DMS153 (cell line): ENCODE data around the gene LPGAT1.
A peak's percentile ranks its signal among the peaks of the same experiment; 100 is the strongest.
"Not testable (repeated sequence)": the region's sequence is repeated elsewhere in the genome, so short reads cannot be mapped to it uniquely, and the experiment has no call there.

Source experiments
- DNase-seq: peaks from one replicate; lab custom pipeline; 2025; lab: John Stamatoyannopoulos, UW

The LPGAT1 gene, protein sequence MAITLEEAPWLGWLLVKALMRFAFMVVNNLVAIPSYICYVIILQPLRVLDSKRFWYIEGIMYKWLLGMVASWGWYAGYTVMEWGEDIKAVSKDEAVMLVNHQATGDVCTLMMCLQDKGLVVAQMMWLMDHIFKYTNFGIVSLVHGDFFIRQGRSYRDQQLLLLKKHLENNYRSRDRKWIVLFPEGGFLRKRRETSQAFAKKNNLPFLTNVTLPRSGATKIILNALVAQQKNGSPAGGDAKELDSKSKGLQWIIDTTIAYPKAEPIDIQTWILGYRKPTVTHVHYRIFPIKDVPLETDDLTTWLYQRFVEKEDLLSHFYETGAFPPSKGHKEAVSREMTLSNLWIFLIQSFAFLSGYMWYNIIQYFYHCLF

GRCh38 chr1:211830328-211831142 lies at the start of gene LPGAT1:
LPGAT1 (minus strand) TSS chr1:211830763; CDS start chr1:211829296, 1,467 bp downstream.
- peak; percentile 68 for DNase-seq

- no peak for DNase-seq
Observed at GRCh38 chr1:211879475-211879874, 48.9 kb upstream of the LPGAT1 start.

DNA sequence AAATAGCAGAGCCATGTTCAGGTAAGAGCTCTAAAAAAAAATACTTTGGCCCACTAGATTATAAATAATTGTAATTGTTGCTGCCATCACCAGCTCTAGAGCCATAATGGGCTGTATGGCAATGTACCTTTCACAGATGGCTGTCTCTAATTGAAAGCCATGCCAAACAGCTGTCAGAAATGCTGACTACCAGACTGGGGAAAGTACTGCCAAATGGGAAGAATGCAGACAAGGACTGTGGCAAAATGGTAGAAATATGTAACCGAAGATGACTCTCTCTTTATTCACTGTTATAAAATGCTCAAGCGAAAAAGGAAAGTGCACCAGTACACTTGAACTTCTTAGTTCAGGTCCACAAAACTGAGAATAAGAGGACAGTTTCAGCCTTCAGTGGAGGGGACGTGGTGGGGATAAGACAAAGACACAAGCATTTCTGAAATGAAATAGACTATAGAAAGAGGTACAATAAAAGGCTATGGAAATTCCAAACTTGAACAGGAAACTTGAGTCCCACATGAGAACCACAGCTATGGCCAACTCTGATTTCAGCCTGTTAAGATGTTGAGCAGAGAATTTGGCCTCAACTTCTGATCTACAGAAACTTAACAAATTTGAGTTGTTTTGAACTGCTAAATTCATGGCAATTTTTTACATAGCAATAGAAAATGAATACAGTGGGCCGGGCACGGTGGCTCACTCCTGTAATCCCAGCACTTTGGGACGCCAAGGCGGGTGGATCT lies 46.5 kb upstream of the LPGAT1 start:
- DNase-seq, result no peak

DNA sequence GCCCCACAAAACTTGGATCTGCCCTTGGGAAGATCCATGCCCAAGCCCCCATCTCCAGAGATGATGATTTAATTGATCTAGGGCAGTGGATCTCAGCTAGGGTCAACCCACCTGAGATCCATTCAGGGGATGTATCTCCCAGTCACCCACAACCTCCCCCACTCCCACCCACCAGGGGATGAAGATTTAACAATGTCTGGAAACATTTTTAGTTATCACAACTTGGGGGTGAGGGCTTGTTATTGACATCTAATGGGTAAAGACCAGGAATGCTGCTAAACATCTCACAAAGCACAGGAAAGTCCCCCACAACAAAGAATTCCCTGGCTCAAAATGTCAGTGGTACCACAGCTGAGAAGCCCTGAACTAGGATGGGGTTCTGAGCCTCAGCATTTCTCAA lies 45.0 kb upstream of the LPGAT1 start:
- DNase-seq, result no peak

GRCh38 chr1:211874521-211875347 lies 44.2 kb upstream of the LPGAT1 start:
- no peak for DNase-seq

- not testable (repeated sequence) for DNase-seq
Observed at GRCh38 chr1:211873731-211874130, 43.2 kb upstream of the LPGAT1 start.

GRCh38 chr1:211870156-211870555 lies 39.6 kb upstream of the LPGAT1 start:
- no peak for DNase-seq

DNA sequence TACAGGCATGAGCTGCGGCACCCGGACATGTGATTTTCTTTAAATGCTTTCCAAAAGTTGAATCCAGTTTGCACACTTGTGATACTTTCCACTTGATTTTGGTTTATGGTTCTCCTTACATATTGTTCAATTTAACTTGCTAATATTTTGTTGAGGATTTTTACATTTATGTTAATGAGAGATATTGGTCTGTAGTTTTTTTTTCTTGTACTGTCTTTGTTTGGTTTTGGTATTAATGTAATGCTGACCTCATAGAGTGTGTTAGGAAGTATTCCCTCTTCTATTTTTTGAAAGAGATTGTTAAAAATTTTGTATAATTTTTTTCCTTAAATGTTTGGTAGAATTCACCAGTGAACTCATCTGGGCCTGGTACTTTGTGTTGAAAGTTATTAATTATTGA lies 34.6 kb upstream of the LPGAT1 start:
- no peak for DNase-seq

GRCh38 chr1:211859405-211859804 lies 28.8 kb upstream of the LPGAT1 start:
- DNase-seq, result no peak

GRCh38 chr1:211851174-211851573 lies 20.6 kb upstream of the LPGAT1 start:
- no peak for DNase-seq

DNA sequence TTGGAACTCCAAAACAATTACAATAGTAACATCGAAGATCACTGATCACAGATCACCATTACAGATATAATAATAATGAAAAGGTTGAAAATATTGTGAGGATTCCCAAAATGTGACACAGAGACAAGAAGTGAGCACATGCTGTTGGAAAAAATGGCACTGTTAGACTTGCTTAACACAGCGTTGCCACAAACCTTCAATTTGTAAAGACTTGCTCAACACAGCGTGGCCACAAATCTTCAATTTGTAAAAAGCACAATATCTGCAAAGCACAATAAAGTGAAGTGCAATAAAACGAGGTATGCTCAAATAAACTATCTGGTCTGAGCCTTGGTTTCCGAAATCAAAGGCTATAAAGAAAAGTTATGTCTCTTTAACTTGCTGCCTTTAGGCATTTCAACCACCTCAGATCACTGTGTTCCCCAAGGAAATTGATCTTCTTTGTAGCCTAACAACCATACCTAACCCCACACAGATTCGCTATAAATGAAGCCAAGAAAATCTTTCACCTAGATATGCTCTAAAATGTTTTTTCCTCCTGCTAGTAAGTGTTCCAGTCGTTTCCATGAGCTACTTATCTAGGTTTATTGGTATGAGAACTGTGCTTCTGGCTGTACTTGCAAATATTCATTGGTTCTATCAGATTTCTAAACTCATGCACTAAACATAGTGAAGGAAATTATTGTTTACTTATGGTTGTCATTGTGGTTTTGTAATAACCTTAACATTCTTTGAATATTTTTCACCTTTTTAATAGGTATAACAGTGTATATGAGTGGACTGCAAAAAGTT lies 13.1 kb upstream of the LPGAT1 start:
- DNase-seq, result no peak

DNA sequence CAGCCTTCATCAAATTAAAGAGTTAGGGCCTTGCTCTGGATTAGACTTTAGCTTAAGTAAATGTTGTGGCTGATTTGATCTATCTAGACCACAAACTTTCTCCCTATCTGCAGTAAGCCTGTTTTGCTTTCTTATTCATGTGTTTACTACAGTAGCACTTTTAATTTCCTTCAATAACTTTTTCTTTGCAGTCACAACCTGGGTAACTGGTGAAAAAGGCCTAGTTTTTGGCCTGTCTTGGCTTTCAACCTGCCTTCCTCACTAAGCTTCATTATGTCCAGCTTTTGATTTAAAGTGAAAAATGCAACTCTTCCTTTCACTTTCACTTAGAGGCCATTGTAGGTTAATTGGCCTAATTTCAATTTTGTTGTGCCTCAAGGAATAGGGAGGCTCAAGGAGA lies 12.5 kb upstream of the LPGAT1 start:
- no peak for DNase-seq

GRCh38 chr1:211842518-211842917 lies 12.0 kb upstream of the LPGAT1 start:
- DNase-seq, result no peak

DNA sequence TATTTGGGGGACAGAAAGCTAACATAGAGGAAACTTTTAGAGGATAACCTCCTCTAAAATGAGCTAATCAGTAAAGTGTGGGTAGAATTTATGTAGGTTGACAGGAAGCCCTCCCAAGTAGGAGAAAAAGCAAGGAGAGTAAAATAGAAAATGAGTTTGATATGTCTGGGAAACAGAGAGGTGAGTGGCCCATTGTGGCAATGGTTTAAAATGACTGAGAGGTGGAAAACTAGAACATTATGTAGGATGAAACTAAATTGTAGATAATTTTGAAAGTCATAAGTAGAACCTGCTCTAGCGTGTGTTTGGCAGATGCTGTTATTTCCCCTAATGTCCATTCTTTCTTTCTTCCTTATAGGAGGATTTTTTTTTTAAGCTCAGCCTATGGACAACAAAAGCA lies 8.5 kb upstream of the LPGAT1 start:
- DNase-seq, result no peak

- DNase-seq, result no peak
Observed at GRCh38 chr1:211833174-211833820, 2.7 kb upstream of the LPGAT1 start.

- no peak for DNase-seq
Observed at GRCh38 chr1:211832661-211833060, 2.1 kb upstream of the LPGAT1 start.

GRCh38 chr1:211831558-211832323 lies 1.2 kb upstream of the LPGAT1 start:
- peak; percentile 46 for DNase-seq

DNA sequence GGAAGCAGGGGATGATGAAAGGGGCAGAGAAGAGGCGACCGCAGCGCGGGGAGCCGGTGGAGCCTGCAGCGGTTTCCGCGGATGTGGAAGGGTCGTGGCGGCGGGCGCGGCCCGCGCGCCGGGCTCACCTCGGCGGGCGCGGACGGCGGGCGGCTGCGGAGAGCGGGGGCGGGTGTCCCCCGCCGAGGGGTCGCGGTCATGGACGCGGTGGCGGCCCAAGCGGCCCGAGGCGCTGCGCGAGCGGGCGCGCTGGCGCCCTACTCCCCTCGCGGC lies 572 bp downstream of the LPGAT1 start:
- no peak for DNase-seq

DNA sequence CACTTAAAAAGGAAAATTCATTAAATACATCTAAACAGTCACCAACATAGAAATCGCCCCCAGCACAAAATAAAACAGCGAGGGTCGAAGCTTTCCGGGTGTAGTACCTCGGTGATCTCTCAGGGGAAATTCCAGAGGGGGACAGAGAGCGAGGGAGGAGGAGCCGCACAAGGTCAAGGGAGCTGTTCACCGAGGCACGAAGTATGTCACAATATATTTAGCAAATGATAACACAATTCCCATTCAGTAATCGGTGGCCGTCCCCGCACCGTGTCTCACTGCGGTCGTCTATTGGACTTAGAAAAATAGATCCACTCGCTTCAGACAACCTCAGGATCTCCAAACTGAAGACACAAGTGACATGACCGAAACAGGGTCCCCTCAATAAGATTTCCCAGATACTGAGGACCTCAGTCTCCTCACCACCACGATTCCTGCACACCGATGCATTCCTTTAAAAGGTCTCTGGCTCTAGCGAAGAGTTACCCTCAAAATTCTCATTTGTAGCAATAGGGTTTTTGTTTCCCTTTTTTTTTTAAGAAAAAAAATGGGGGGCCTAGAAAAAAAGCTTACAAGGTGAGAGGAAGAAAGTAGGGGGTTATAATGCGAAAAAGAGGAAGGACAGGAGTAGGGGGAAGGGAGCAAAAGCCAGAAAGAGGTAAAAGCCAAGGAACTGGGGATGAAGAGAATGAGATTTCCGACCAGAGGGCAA lies 1.1 kb downstream of the LPGAT1 start:
- DNase-seq, result no peak
